K562 (cell line): ENCODE data around the gene MEFV. TPM values are rescaled to one million over a fixed set of nuclear protein-coding genes. Genes with fewer than 3 reads are reported as not detected.

Experiments
- CC2D1A ChIP-seq: fragments of 450-650 bp; IDR thresholded peaks from 2 replicates; pipeline ENCODE4 v1.6.1; 2017; ENCODE audit warnings: mild to moderate bottlenecking
- CHD1 ChIP-seq: fragments of 200-600 bp; sonication (generic); IDR thresholded peaks from one replicate; pipeline ENCODE4 v1.6.1; 2012; ENCODE audit warnings: mild to moderate bottlenecking, moderate library complexity, low read length, inconsistent platforms
- IFI16 ChIP-seq: fragments of 250-450 bp; sonication (Bioruptor Pico); IDR thresholded peaks from 2 replicates; pipeline ENCODE4 v2.1.2; 2022; ENCODE audit warnings: mild to moderate bottlenecking, inconsistent platforms
- L3MBTL2 ChIP-seq: fragments of 450-650 bp; IDR thresholded peaks from 2 replicates; pipeline ENCODE4 v1.6.1; 2016; ENCODE audit warnings: mild to moderate bottlenecking, moderate library complexity
- NFATC3 ChIP-seq: fragments of 450-650 bp; IDR thresholded peaks from 2 replicates; pipeline ENCODE4 v1.6.1; 2017; ENCODE audit warnings: mild to moderate bottlenecking
- NONO ChIP-seq, 2 experiments: fragments of 200-400 bp in 1 of 2; fragments of 450-650 bp in 1 of 2; formaldehyde crosslinking in 1 of 2; IDR thresholded peaks; 2 replicates each; pipeline ENCODE4 v1.6.1; 2017; ENCODE audit warnings: low read depth in 2 of 2, mild to moderate bottlenecking in 2 of 2, moderate library complexity in 2 of 2, low read length in 1 of 2
- PHF20 ChIP-seq: fragments of 450-650 bp; IDR thresholded peaks from 2 replicates; pipeline ENCODE4 v1.6.1; 2018; ENCODE audit not compliant: partially characterized antibody
- SMAD4 ChIP-seq: fragments of 250-450 bp; sonication (Bioruptor Pico); conservative IDR thresholded peaks from 2 replicates; pipeline ENCODE4 v1.8.0; 2021; ENCODE audit warnings: inconsistent platforms, mild to moderate bottlenecking, moderate library complexity
- SRSF7 ChIP-seq: fragments of 200-400 bp; formaldehyde crosslinking; optimal IDR thresholded peaks from 2 replicates; pipeline ENCODE3; 2017; ENCODE audit warnings: mild to moderate bottlenecking, low read depth, low read length
- ZNF121 ChIP-seq: sonication (generic); formaldehyde crosslinking; conservative IDR thresholded peaks from 2 replicates; pipeline ENCODE4 v1.8.0; 2022; ENCODE audit warnings: missing genetic modification reagents
- ZNF239 ChIP-seq: fragments of 250-450 bp; sonication (Bioruptor Pico); IDR thresholded peaks from 2 replicates; pipeline ENCODE4 v1.4.0; 2020; ENCODE audit warnings: mild to moderate bottlenecking
- ZNF277 ChIP-seq: fragments of 250-450 bp; sonication (Bioruptor Pico); IDR thresholded peaks from 2 replicates; pipeline ENCODE4 v1.8.0; 2022; ENCODE audit warnings: inconsistent platforms, mild to moderate bottlenecking, moderate library complexity, borderline replicate concordance
- polyA plus RNA-seq, 8 experiments: library from polyadenylated mRNA; depleted of rRNA in 4 of 8; stranded (reverse) in 5 of 8; unstranded in 3 of 8; fragments of >200 nt; fragmentation: Nextera tagmentation in 2 of 8; fragmentation: Illumina TruSeq in 1 of 8; extraction: Ambion mirVana in 2 of 8; extraction: Trizol in 1 of 8; gene quantifications; 2 replicates each; pipeline versions ENCODE4 v1.2.1 to v1.2.3, GENCODE V29; 2011 to 2014; ENCODE audit warnings: inconsistent platforms in 1 of 8, missing spikeins in 1 of 8
- total RNA-seq, 7 experiments: library from RNA; depleted of rRNA in 6 of 7; stranded (reverse); fragments of >200 nt in 6 of 7; fragmentation: Illumina TruSeq in 2 of 7; extraction: Trizol in 2 of 7; gene quantifications; 2 replicates each; pipeline versions ENCODE4 v1.2.1 to v1.2.3, GENCODE V29; 2011 to 2021; ENCODE audit warnings: low replicate concordance in 1 of 7
- TF ChIP-seq, protein P1 (sequence below): fragments of 450-650 bp; conservative IDR thresholded peaks from 2 replicates; pipeline ENCODE4 v1.6.1; 2016; ENCODE audit warnings: missing genetic modification characterization, low read depth, mild to moderate bottlenecking, missing compliant biosample characterization, moderate library complexity
- TF ChIP-seq, protein P2 (sequence below), 2 experiments: fragments of 450-650 bp; IDR thresholded peaks; 2 replicates each; pipeline ENCODE4 v1.6.1; 2016; ENCODE audit warnings: mild to moderate bottlenecking in 2 of 2, borderline replicate concordance in 1 of 2, low read depth in 1 of 2, moderate library complexity in 1 of 2

MEFV gene
- total and polyA plus RNA-seq, 9 of the 15 experiments (the other 6 are each of a cell fraction or from before 2014, with no cell fraction given): 0.14 TPM; not detected in 8

DNA sequence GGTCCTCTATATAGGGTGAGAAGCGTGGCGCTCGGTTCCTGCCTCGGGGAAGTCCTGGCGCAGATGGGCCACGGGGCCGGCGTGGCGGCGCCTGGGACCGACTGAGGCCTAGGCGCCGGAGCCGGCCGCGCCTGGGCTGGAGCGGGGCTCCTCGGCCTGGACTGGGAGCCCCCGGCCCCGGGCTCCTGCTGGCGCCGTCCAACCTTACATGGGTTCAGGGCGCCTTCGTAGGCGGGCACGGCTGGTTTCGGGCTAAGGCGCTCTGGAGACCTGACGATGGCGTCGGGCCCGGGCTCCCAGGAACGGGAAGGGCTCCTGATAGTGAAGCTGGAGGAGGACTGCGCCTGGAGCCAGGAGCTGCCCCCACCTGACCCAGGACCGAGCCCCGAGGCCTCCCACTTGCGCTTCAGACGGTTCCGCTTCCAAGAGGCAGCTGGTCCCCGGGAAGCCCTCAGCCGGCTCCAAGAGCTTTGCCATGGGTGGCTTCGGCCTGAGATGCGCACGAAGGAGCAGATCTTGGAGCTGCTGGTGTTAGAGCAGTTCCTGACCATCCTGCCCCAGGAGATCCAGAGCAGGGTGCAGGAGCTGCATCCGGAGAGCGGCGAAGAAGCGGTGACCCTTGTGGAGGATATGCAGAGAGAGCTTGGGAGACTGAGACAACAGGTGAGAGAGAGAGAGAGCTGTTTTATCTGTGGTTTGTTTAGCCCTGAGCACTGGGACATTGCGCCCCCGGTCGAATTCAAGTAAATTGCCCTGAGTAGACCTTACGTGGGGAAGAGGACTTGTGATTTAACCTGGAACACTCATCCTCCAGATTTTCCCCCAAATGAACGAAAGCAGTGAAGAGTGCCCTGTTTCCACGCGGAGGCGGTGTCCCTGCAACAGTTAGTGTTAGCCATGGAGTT, 27.4 kb upstream of the MEFV start (continued):
- TF ChIP-seq IFI16 (no peak), NFATC3 (no peak), PHF20 (no peak), CHD1 (peak; percentile 26), SMAD4 (CRISPR knock-in tag) (0 out of 2 replicates have a peak, but pooled peaks have one; percentile 7), SRSF7 (no peak), ZNF277 (no peak), ZNF121 (no peak), CC2D1A (no peak), ZNF239 (CRISPR knock-in tag) (peak; percentile 19; the same call in 1 of the 2 replicates), L3MBTL2 (no peak), NONO (IDR thresholded peaks at IDR 0.05; ENCODE audit: low read depth in 2 of 2, low read length in 1 of 2) (no peak)
- TF ChIP-seq, protein P1, sequence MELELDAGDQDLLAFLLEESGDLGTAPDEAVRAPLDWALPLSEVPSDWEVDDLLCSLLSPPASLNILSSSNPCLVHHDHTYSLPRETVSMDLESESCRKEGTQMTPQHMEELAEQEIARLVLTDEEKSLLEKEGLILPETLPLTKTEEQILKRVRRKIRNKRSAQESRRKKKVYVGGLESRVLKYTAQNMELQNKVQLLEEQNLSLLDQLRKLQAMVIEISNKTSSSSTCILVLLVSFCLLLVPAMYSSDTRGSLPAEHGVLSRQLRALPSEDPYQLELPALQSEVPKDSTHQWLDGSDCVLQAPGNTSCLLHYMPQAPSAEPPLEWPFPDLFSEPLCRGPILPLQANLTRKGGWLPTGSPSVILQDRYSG (tag): no peak
- TF ChIP-seq, protein P2, sequence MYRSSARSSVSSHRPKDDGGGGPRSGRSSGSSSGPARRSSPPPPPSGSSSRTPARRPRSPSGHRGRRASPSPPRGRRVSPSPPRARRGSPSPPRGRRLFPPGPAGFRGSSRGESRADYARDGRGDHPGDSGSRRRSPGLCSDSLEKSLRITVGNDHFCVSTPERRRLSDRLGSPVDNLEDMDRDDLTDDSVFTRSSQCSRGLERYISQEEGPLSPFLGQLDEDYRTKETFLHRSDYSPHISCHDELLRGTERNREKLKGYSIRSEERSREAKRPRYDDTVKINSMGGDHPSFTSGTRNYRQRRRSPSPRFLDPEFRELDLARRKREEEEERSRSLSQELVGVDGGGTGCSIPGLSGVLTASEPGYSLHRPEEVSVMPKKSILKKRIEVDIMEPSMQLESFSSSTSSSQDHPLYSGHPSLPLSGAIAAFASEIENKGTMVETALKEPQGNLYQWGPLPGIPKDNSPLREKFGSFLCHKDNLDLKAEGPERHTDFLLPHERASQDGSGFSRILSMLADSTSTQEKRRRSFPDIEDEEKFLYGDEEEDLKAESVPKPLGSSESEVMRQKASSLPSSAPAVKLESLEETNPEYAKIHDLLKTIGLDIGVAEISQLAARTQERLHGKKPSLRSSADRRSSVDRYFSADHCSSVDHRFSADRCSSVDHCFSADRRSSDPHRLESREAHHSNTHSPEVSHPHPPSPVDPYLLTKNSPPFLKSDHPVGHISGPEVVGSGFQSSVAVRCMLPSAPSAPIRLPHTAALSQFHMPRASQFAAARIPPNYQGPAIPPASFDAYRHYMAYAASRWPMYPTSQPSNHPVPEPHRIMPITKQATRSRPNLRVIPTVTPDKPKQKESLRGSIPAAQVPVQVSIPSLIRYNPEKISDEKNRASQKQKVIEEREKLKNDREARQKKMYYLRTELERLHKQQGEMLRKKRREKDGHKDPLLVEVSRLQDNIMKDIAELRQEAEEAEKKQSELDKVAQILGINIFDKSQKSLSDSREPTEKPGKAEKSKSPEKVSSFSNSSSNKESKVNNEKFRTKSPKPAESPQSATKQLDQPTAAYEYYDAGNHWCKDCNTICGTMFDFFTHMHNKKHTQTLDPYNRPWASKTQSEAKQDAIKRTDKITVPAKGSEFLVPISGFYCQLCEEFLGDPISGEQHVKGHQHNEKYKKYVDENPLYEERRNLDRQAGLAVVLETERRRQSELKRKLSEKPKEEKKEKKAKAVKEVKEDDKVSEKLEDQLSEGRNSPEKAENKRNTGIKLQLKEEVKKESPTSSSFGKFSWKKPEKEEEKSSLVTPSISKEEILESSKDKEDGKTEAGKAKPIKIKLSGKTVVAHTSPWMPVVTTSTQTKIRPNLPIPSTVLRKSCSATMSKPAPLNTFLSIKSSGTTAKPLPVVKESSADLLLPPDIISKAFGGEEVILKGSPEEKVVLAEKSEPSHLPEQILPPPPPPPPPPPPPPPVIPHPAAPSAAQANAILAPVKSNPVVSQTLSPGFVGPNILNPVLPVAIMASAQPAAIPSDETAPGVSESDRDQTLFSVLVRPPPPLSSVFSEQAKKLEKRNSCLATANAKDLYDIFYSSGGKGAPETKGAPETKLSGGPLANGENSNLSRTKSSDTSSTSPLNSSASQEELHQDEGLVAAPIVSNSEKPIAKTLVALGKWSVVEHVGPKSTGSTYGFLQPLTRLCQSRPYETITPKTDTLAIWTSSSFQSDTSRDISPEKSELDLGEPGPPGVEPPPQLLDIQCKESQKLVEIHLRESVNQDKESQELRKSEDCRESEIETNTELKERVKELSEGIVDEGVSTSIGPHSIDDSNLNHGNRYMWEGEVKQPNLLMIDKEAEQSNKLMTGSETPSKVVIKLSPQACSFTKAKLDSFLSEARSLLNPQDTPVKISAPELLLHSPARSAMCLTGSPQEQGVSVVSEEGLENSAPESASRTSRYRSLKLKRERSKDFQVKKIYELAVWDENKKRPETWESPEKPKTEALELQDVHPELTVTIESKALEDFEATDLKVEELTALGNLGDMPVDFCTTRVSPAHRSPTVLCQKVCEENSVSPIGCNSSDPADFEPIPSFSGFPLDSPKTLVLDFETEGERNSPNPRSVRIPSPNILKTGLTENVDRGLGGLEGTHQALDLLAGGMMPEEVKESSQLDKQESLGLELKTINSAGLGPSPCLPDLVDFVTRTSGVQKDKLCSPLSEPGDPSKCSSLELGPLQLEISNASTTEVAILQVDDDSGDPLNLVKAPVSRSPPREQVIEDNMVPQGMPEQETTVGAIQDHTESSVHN (IDR thresholded peaks at IDR 0.05; ENCODE audit: borderline replicate concordance in 1 of 2, low read depth in 1 of 2): no peak
